Mammary epithelial cell (primary cell): ENCODE data around the gene PPFIBP1.

Source experiments
- EZH2 ChIP-seq: IDR thresholded peaks from 2 replicates; pipeline ENCODE4 v1.6.1; 2012; ENCODE audit warnings: low read length, inconsistent platforms, borderline replicate concordance
- TF ChIP-seq, protein P1 (sequence below), 2 donors: IDR thresholded peaks in 1 of 2; conservative IDR thresholded peaks in 1 of 2; 2 replicates each; pipeline ENCODE4 v1.5.1; 2011 to 2012; ENCODE audit warnings: inconsistent platforms in 2 of 2, low read length in 2 of 2, mild to moderate bottlenecking in 2 of 2, control low read depth in 1 of 2, low read depth in 1 of 2; ENCODE audit not compliant: insufficient read depth in 1 of 2; ENCODE audit errors: extremely low read depth in 1 of 2

DNA sequence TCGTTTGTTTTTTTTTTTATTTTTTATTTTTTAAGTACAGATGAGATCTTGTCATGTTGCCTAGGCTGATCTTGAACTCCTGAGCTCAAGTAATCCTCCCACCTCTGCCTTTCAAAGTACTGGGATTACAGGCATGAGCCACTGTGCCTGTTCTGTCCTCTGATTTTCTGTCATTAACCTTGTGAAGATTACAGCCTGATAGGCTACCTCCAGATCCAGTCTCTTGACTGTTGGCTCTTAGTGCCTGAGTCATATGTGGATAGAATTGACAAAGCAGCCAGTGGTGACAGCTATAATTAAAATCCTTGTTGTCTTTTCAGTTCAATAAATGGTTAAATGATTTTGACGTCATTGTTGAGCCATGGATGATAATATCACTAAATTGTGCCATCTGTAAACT lies 151.0 kb downstream of the PPFIBP1 start:
- TF ChIP-seq, protein P1, sequence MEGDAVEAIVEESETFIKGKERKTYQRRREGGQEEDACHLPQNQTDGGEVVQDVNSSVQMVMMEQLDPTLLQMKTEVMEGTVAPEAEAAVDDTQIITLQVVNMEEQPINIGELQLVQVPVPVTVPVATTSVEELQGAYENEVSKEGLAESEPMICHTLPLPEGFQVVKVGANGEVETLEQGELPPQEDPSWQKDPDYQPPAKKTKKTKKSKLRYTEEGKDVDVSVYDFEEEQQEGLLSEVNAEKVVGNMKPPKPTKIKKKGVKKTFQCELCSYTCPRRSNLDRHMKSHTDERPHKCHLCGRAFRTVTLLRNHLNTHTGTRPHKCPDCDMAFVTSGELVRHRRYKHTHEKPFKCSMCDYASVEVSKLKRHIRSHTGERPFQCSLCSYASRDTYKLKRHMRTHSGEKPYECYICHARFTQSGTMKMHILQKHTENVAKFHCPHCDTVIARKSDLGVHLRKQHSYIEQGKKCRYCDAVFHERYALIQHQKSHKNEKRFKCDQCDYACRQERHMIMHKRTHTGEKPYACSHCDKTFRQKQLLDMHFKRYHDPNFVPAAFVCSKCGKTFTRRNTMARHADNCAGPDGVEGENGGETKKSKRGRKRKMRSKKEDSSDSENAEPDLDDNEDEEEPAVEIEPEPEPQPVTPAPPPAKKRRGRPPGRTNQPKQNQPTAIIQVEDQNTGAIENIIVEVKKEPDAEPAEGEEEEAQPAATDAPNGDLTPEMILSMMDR (conservative IDR thresholded peaks at IDR 0.05 in 1 of 2, IDR thresholded peaks at IDR 0.05 in 1 of 2; ENCODE audit: extremely low read depth in 1 of 2, insufficient read depth in 1 of 2, low read depth in 1 of 2, low read length in 2 of 2): no peak
- TF ChIP-seq EZH2: no peak
